Bronchial epithelial cell (primary cell): ENCODE measurements around the gene CLEC1B. TPM values are rescaled to one million over a fixed set of nuclear protein-coding genes. Genes with fewer than 3 reads are reported as not detected.
"Not testable (repeated sequence)": the region's sequence is repeated elsewhere in the genome, so short reads cannot be mapped to it uniquely, and the experiment has no call there.

ENCODE experiments used
- DNase-seq: peaks from one replicate; pipeline ENCODE4 v3.0.0-alpha.2; 2010; ENCODE audit warnings: low read depth
- FAIRE-seq: peaks from 2 replicates; lab custom pipeline; 2011; peaks lifted over from hg19 to GRCh38; lab: Jason Lieb, UNC
- H3K27me3 ChIP-seq: 2 replicates; pipeline ENCODE4 v1.5.1; 2011; ENCODE audit warnings: low read length; ENCODE audit not compliant: control insufficient read depth, insufficient read depth
- H3K36me3 ChIP-seq: 2 replicates; pipeline ENCODE4 v1.5.1; 2011; ENCODE audit warnings: low read length; ENCODE audit not compliant: control insufficient read depth, insufficient read depth
- H3K4me3 ChIP-seq: 2 replicates; pipeline ENCODE4 v1.5.1; 2011; ENCODE audit warnings: mild to moderate bottlenecking, low read depth, low read length, control low read depth
- CTCF ChIP-seq: IDR thresholded peaks from 2 replicates; pipeline ENCODE4 v1.5.1; 2011; ENCODE audit warnings: mild to moderate bottlenecking, moderate library complexity, low read length, control low read depth, inconsistent platforms; ENCODE audit not compliant: insufficient read depth, severe bottlenecking
- total RNA-seq: library from RNA; depleted of rRNA; stranded (reverse); fragments of >200 nt; gene quantifications from 2 replicates; pipeline ENCODE4 v1.2.1, GENCODE V29; 2014

CLEC1B gene
- total RNA-seq, 1 donor from 2014 or later, result not detected

GRCh38 chr12:10031321-10031720 is 32.4 kb upstream of the CLEC1B start:
- Histone ChIP-seq H3K27me3 (no peaks in the 10 kb centered on the region), H3K36me3 (no peaks in the 10 kb centered on the region), H3K4me3 (no peak overlapping the region)
- FAIRE-seq, result no peak
- DNase-seq, result no peak
- TF ChIP-seq CTCF, result no peak

GRCh38 chr12:10030446-10030845 is 31.5 kb upstream of the CLEC1B start, which contains the start of gene CLEC9A:
Gene CLEC9A (plus strand): TSS chr12:10030682. CDS start chr12:10052688, 22,006 bp downstream.
- no peaks in the 10 kb centered on the region for H3K27me3 ChIP-seq
- no peak for TF ChIP-seq CTCF
- H3K4me3 ChIP-seq, result no peak within 1 kb of the TSS
- DNase-seq, result no peak
- no peaks in the 10 kb centered on the region for H3K36me3 ChIP-seq
- no peak for FAIRE-seq

- TF ChIP-seq CTCF, result no peak
- Histone ChIP-seq H3K36me3 (no peaks in the 10 kb centered on the region), H3K4me3 (no peak overlapping the region), H3K27me3 (no peaks in the 10 kb centered on the region)
- no peak for FAIRE-seq
- DNase-seq, result peak; percentile 74
Measured at GRCh38 chr12:10027721-10028120, 28.8 kb upstream of the CLEC1B start.

GRCh38 chr12:10027311-10027710 is 28.4 kb upstream of the CLEC1B start:
- Histone ChIP-seq H3K36me3 (no peaks in the 10 kb centered on the region), H3K4me3 (no peak overlapping the region), H3K27me3 (no peaks in the 10 kb centered on the region)
- peak; percentile 37 for DNase-seq
- TF ChIP-seq CTCF, result no peak
- no peak for FAIRE-seq

GRCh38 chr12:10026666-10027065 is 27.7 kb upstream of the CLEC1B start:
- not testable (repeated sequence) for FAIRE-seq, H3K4me3 ChIP-seq, DNase-seq, H3K36me3 ChIP-seq, H3K27me3 ChIP-seq

- FAIRE-seq, result no peak
- H3K36me3 ChIP-seq, result no peaks in the 10 kb centered on the region
- no peaks in the 10 kb centered on the region for H3K27me3 ChIP-seq
- no peak for TF ChIP-seq CTCF
- no peak for DNase-seq
- H3K4me3 ChIP-seq, result no peak overlapping the region
Measured at GRCh38 chr12:10025236-10025635, 26.3 kb upstream of the CLEC1B start.
